GM11168 (cell line): ENCODE results near the gene PAM.
"Not testable (repeated sequence)": the region's sequence is repeated elsewhere in the genome, so short reads cannot be mapped to it uniquely, and the experiment has no call there.

Experiments used
- in situ Hi-C: fragments of 300-500 bp; cut with MboI; formaldehyde crosslinking; loops from one replicate; pipeline ENCODE4 v1.12.0; 2022; ENCODE audit warnings: low sequenced_read_pairs; ENCODE audit not compliant: unreplicated experiment

PAM gene

DNA sequence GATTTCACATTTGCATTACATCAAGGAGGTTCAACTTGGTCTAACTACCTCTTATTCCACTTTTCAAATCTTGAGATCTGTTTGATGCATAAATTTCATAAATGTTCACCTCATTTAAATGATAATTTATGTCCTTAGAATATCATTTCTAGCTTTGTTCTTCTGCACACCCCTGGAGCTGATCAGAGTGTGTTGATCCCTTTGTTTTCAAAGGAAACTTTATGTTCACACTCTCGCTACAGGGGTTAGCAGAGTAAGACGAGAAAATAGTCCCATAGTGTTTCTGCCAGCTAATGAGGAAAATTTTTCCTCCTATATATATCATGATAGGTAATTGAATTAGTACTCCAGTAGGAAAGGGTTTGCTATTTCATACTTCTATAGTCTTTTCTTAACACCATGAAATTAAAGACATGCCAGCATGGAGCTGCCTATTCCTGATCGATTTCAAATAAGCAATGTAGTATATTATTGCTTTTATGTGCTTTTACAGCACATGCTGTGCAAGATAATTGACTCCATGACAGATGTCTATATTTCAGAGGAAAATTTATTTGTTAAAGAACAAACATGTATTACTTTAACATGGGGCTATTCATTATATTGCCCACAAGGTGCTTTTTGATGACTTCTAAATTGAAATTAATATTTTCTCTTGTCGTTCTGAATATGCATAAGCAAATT, 4.8 kb upstream of the PAM start:
- in situ Hi-C loops = no loop called here

DNA sequence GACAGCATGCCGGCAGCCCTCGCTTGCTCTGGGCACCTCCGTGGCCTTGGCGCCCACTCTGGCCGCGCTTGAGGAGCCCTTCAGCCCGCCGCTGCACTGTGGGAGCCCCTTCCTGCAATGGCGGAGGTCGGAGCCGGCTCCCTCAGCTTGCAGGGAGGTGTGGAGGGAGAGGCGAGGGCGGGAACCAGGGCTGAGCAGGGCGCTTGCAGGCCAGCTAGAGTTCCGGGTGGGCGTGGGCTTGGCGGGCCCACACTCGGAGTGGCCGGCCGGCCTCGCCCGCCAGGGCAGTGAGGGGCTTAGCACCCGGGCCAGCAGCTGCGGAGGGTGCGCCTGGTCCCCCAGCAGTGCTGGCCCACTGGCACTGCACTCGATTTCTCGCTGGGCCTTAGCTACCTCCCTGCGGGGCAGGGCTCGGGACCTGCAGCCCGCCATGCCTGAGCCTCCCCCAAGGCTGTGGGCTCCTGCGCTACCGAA, 3.2 kb upstream of the PAM start:
- in situ Hi-C loops = not testable (repeated sequence)

- in situ Hi-C loops = no loop called here
Observed at GRCh38 chr5:102753889-102754766, 977 bp upstream of the PAM start.

DNA sequence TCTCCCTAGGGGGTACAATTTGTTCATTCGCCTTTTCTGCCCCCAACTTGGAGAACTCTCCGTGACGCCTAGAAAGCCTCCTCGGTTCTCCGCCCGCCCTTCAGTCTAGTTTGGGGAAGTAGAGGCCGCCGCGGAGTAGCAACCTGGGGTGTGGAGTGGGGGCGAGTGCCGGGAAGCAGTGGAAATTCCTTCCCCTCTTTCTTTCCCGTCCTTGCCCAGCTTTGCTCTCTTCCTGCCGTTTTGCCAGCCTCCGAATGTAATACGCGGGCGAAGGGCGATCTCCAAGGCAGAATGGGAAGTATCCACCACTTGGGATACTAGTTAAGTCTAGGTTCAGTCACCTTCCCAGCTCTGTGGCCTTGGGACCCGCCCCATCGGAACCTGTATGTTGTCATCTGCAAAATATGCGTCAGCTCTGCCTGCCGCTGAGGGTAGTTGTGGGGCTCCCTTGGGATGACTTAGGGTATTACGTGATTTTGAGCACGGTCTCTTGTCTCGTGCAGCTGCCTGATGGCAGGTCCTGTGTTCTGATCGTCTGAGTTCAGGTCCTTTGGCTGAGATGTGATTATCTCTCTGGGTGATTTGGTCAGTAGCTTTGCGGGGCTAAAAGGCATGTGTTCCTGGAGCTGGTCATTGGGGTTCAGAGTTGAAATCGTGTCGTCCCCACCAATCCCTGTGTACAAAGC, 724 bp downstream of the PAM start:
- in situ Hi-C loops = no loop called here

DNA sequence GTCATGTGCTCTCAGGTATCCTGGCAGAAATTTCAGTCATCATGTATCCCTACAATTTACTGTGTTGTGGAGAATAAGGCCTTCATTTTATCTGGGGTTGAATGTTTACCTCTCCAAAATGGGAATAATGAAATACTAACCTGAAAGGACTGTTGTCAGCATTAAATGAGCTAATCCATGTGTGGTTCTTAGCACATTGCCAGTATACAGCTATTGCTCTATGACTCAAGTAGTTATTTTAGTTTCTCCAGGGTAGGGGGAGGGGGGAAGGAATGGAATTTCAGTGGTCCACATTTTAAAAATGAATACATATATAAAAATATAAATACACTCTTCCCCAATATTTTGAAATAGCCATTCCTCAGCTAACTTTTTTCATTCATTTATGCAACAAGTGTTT, 3.5 kb downstream of the PAM start:
- in situ Hi-C loops = no loop called here

DNA sequence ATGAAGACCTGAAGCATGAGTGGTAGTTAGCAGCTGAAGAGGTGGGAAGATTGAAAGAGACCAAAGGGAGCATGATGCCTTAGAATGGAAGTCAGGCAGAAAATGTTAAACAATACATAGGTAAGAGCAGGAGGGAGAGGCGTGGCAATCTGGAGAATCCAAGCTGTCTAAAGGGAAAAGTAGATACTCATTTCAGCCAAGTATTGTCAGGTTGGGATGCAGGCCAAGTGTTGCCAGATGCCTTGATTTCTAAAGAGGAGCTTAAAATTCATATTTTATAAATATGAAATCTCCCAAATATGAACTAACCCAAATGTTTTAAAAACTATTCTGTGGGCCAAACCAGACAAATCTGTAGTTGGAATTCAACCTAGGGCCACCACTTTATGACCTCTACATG, 4.2 kb downstream of the PAM start:
- in situ Hi-C loops = no loop called here

- in situ Hi-C loops = no loop called here
Observed at GRCh38 chr5:102759700-102760099, 4.6 kb downstream of the PAM start.

GRCh38 chr5:102760815-102761214, 5.7 kb downstream of the PAM start:
- in situ Hi-C loops = no loop called here

DNA sequence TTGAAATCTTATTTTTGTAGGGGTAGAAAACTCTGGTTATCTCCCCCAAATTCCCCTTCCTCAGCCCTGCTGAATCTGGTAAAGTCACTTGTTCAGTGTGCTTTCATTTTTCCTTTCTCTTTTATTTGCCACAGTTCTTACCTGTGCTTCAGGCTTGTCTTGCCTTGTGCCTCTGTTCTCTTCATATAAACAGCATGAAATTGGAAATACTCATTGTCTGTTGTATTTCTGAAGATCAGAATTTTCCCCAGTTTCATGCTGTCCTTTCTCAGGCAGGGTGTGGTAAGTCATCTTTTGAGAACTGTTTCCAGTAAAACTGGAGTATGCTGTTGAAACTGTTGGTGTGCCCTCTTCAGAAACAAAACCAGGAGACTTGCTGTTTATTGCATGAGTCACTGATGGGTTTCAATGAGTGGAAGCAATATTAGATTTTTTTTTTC, 7.0 kb downstream of the PAM start:
- in situ Hi-C loops = no loop called here

GRCh38 chr5:102762562-102763227, 7.6 kb downstream of the PAM start:
- in situ Hi-C loops = no loop called here

DNA sequence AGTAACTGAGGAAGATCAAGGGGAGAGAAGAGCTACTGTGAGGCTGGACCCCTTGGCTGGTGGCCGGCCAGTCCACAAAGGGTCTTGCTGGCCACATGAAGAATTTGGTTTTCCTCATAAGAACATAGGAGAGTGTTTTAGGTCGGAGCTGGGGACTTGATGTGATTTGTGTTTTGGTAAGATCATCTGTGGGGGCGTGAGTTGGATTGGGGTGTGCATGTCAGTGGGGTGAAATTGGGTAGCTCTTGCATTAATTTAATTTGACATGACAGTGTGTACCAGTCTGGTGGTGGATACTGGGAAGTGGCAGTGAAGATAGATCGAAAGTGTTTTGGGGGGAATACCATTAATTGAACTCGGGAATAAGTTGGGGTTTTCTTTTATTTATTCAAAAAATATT, 8.6 kb downstream of the PAM start:
- in situ Hi-C loops = no loop called here

DNA sequence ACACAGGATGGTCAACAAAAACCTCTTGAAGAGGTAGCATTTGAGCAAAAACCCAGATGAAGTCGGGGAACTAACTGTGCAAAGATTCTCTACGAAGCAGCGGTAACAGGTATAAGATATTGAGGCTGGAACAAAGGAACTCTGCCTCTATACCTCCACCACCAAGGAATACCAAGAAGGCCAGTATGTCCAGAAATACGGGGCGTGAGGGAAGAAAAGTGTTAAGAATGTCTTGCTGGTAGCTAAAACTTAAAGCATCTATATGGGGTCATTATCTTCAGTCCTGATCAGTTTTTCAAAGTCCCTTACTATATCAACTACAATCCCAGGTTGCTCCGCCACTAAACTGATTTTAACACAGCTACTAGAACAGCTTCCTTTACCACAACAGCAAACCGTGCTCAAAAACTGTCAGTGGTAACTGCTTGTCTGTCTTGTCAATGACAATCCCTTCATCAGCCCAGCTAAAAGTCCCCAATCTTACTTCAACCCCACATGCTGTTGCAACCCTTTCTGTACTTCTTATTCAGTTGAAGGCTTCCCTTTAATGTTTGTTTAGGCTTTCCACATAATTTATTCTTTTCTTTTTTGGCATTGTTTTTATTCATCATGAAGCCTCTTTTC, 9.4 kb downstream of the PAM start:
- in situ Hi-C loops = no loop called here

- in situ Hi-C loops = no loop called here
Observed at GRCh38 chr5:102765350-102765749, 10.2 kb downstream of the PAM start.

DNA sequence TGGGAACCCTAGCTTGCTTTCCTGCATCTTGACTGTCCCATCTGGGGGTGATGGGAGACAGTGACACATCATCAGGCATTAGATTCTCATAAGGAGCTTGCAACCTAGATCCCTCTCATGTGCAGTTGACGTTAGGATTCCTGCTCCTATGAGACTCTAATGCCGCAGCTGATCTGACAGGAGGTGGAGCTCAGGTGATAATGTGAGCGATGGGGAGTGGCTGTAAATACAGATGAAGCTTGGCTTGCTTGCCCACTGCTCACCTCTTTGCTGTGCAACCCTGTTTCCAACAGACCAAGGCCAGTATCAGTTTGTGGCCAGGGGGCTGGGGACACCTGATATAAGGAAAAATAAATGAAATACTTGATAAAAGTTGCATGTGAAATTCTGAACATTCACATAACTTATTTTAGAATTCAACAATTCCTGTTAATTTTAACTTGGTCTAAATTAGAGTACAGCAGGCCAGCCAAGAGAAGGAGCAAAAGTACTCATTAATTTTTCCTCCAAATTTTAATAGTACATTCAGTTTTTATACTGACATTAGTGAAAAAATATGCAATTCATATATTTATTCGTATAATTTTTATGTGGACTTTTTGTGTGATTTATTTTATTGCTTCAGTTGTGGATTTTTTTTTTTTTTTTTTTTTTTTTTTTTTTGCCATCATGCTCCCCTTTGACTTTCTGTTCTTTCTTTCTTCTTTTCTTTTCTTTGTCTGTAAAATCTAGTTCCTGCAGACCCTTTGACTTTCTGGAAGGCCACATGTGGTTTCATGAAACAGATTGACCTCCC, 11.4 kb downstream of the PAM start:
- in situ Hi-C loops = no loop called here

GRCh38 chr5:102767862-102768261, 12.8 kb downstream of the PAM start:
- in situ Hi-C loops = no loop called here

GRCh38 chr5:102770803-102771202, 15.7 kb downstream of the PAM start:
- in situ Hi-C loops = no loop called here

DNA sequence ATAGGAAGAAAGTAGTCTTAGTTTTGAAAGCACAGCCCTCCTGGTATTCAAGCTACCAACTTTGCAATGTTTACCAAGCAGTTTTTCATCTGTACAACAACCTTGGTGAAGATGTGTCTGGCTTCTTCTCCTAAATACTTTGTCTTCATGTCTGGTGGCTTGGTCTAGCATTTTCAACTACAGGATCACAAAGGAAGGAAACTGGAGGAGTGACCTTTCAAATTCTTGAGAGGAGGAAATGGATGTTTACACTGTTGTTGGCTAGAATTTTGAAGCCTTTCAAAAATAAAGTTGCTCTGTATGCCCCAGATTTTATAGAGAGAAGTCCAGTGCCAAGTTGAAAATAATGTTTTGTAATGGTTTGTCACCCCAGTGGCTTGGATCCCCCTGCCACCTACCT, 16.3 kb downstream of the PAM start:
- in situ Hi-C loops = no loop called here

DNA sequence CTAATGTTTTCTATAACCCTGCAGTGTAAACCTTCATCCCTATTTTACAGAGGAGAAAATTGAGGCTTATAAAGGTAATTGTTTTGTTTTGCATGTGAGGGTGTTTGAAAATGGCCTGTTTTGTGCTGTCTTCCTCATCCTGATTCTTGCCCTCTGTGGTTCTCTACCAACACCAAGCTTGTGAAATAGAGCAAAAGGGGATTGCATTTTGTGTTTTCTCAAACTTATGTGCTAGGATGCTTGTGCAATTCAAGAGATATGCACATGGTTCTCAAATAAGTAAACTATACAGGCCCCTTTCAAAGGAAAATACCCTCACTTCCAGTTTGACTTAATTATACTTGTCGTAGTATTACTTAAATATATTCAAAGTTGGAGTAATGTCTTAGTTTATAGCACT, 17.2 kb downstream of the PAM start:
- in situ Hi-C loops = no loop called here

GRCh38 chr5:102773133-102773532, 18.0 kb downstream of the PAM start:
- in situ Hi-C loops = no loop called here
